Activated B cell treated with CpG ODN at 0.5 μM for 24 hours (primary cell): ENCODE results near the gene PDLIM3. TPM values are rescaled to one million over a fixed set of nuclear protein-coding genes. Genes with fewer than 3 reads are reported as not detected.

Experiments used
- ATAC-seq: fragments of 200-7000 bp; cut with Tn5 transposase; one replicate; pipeline ENCODE4 v1.10.0; 2021; ENCODE audit warnings: low read depth, mild to moderate bottlenecking, moderate library complexity
- CTCF ChIA-PET: fragments of 350-600 bp; sonication (Branson Sonifier 250); formaldehyde crosslinking; loops from one replicate; lab custom pipeline; 2021; ENCODE audit warnings: antibody characterized with exemption; lab: Charles Lee
- POLR2A ChIA-PET: fragments of 350-600 bp; sonication (Branson Sonifier 250); formaldehyde crosslinking; loops from one replicate; lab custom pipeline; 2021; ENCODE audit warnings: antibody characterized with exemption; lab: Charles Lee
- DNase-seq: peaks from one replicate; pipeline ENCODE4 v3.0.0; 2022
- H3K27ac Mint-ChIP-seq: one replicate; pipeline ENCODE4 v1.8.0; 2020; ENCODE audit warnings: mixed read lengths
- H3K27me3 Mint-ChIP-seq: one replicate; pipeline ENCODE4 v1.8.0; 2021; ENCODE audit warnings: mixed read lengths
- H3K36me3 Mint-ChIP-seq: one replicate; pipeline ENCODE4 v1.8.0; 2021; ENCODE audit warnings: low read depth, mixed read lengths
- H3K4me1 Mint-ChIP-seq: one replicate; pipeline ENCODE4 v1.8.0; 2021; ENCODE audit warnings: mixed read lengths
- H3K4me3 Mint-ChIP-seq: one replicate; pipeline ENCODE4 v1.8.0; 2020; ENCODE audit warnings: mild to moderate bottlenecking, mixed read lengths
- H3K9me3 Mint-ChIP-seq: one replicate; pipeline ENCODE4 v1.8.0; 2020; ENCODE audit warnings: mixed read lengths
- intact Hi-C: fragments of 100-400 bp; cut with micrococcal nuclease; formaldehyde crosslinking; loops from one replicate; pipeline ENCODE4 v1.15.1; 2024
- total RNA-seq: library from RNA; stranded (reverse); gene quantifications from 2 replicates; pipeline ENCODE4 v1.2.3, GENCODE V29; 2022
- TF ChIP-seq, protein P1 (sequence below): fragments of 200-600 bp; IDR thresholded peaks from one replicate; pipeline ENCODE4 v1.8.0; 2022; ENCODE audit warnings: antibody characterized with exemption, mild to moderate bottlenecking

Gene PDLIM3
- total RNA-seq, 1 donor from 2014 or later, result 0.20 TPM

DNA sequence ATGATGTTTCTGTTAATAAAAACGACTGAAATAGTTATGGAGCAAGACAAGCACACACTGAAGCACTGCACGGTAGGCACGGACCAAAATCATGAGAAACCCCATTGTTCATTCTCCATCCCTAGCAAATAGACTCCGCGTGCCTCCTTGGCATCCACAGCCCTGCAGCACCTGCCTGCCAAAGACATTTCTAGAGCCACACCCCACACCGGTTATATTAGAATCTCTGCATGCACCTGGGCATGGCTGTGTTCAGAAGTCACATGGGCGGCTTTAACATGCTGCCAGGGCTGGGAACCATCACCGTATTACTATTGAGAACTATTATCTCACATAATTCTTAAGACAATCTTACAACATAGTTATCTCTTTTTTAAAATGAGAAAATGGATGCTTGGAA lies 5.9 kb downstream of the PDLIM3 start:
- intact Hi-C loops, result no loop called here
- Mint-ChIP-seq H3K27me3 (peaks cover 43% of the 10 kb centered on the region), H3K4me3 (no peak overlapping the region), H3K36me3 (no peaks in the 10 kb centered on the region), H3K27ac (no peak overlapping the region), H3K4me1 (no peaks in the 10 kb centered on the region), H3K9me3 (peaks cover 10% of the 10 kb centered on the region)
- CTCF ChIA-PET, result no interaction called here
- TF ChIP-seq, protein P1, sequence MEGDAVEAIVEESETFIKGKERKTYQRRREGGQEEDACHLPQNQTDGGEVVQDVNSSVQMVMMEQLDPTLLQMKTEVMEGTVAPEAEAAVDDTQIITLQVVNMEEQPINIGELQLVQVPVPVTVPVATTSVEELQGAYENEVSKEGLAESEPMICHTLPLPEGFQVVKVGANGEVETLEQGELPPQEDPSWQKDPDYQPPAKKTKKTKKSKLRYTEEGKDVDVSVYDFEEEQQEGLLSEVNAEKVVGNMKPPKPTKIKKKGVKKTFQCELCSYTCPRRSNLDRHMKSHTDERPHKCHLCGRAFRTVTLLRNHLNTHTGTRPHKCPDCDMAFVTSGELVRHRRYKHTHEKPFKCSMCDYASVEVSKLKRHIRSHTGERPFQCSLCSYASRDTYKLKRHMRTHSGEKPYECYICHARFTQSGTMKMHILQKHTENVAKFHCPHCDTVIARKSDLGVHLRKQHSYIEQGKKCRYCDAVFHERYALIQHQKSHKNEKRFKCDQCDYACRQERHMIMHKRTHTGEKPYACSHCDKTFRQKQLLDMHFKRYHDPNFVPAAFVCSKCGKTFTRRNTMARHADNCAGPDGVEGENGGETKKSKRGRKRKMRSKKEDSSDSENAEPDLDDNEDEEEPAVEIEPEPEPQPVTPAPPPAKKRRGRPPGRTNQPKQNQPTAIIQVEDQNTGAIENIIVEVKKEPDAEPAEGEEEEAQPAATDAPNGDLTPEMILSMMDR, result no peak
- DNase-seq (no peak), ATAC-seq (no peak)
- POLR2A ChIA-PET, result no interaction called here

DNA sequence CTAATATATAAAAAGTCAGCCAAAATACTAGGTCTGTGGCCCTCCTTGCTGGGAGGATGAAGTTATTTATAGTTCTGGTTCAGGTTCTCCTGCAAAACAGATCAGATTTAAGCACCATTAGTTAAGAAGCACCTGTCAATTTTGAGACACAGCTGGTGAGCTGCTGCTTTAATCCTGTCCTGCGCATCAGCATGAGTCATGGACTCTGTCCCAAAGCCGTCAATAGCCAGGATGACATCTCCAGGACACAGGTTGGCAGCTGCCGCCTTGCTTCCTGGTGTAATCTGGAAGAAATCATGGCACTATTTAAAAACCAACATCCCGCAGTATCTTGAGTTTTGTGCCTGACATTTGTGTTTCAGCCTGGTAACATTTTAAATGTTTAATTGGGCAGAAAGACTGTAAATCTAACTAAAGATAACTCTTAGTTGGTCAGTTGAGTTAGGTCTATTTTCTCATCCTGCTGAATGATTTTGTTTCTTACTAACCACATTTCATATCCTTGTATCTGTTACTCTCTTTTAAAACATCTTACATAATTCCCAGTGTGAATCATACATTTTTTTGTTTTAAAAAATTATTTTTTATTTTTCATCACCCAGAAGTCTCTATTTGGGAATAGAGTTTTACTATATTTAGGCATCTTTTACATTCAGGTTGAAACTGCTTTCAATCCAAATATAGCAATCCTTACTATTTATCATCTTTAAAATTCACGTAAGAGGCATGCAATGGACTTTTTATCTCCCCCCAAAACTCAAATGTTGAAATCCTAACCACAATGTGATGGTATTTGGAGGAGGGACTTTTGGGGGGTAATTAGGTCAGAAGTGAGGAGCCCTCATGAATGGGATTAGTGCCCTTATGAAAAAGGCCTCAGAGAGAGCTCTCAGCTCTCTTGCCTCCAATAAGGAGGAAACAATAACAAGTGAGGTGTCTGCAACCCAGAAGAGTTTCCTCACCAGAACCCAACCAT lies 10.1 kb downstream of the PDLIM3 start:
- H3K27ac Mint-ChIP-seq, result no peak overlapping the region
- no peaks in the 10 kb centered on the region for H3K36me3 Mint-ChIP-seq
- H3K4me1 Mint-ChIP-seq, result no peaks in the 10 kb centered on the region
- TF ChIP-seq, protein P1, result no peak
- DNase-seq (no peak), ATAC-seq (no peak)
- ChIA-PET CTCF (no interaction called here), POLR2A (no interaction called here)
- H3K9me3 Mint-ChIP-seq, result peaks cover 10% of the 10 kb centered on the region
- intact Hi-C loops, result no loop called here
- H3K4me3 Mint-ChIP-seq, result no peak overlapping the region
- H3K27me3 Mint-ChIP-seq, result peaks cover 28% of the 10 kb centered on the region

DNA sequence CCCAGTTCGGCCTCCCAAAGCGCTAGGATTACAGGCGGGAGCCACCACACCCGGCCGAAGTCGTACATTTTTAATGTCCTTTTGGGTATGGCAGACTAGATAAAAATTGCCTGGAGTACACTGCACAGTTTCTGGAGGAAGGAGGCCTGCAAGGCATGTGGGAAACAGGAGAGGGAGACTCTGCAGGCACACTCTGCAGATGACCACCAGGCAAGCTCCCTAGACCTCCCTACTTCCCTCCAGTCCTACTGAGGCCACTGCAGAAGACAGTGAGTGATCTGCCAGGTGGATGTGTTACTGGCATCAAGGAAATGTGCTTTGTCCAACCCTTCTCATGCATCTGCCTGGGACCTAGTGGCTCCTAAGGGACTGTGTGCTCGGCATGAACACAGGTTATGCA lies 11.4 kb downstream of the PDLIM3 start:
- no peak overlapping the region for H3K27ac Mint-ChIP-seq
- H3K9me3 Mint-ChIP-seq, result peaks cover 10% of the 10 kb centered on the region
- H3K36me3 Mint-ChIP-seq, result no peaks in the 10 kb centered on the region
- TF ChIP-seq, protein P1, result no peak
- ChIA-PET CTCF (no interaction called here), POLR2A (no interaction called here)
- no peaks in the 10 kb centered on the region for H3K4me1 Mint-ChIP-seq
- intact Hi-C loops, result no loop called here
- no peak for DNase-seq
- ATAC-seq, result no peak
- H3K27me3 Mint-ChIP-seq, result peaks cover 22% of the 10 kb centered on the region
- no peak overlapping the region for H3K4me3 Mint-ChIP-seq

DNA sequence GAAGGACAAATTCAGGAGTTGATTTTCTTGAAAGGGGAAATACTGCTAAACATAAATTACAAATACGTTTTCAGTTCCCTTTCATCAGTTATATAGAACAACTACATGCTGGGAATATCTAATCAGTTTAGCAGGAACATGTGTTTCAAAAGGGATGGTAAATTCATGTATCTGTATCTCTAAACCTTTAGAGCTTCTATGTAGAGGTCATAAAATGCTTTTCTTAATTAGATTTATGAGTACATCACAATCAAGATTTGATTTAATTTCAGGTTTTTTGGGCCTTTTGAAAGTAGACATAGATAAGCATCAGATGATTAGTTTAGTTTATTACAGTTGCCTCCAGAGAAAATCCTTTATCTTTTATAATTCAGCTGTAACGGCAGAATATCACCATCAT lies 12.9 kb downstream of the PDLIM3 start:
- Mint-ChIP-seq H3K36me3 (no peaks in the 10 kb centered on the region), H3K4me3 (no peak overlapping the region), H3K4me1 (no peaks in the 10 kb centered on the region), H3K27ac (no peak overlapping the region), H3K9me3 (peaks cover 10% of the 10 kb centered on the region), H3K27me3 (peaks cover 25% of the 10 kb centered on the region)
- intact Hi-C loops, result no loop called here
- no peak for DNase-seq
- TF ChIP-seq, protein P1, result no peak
- ChIA-PET CTCF (no interaction called here), POLR2A (no interaction called here)
- ATAC-seq, result no peak

DNA sequence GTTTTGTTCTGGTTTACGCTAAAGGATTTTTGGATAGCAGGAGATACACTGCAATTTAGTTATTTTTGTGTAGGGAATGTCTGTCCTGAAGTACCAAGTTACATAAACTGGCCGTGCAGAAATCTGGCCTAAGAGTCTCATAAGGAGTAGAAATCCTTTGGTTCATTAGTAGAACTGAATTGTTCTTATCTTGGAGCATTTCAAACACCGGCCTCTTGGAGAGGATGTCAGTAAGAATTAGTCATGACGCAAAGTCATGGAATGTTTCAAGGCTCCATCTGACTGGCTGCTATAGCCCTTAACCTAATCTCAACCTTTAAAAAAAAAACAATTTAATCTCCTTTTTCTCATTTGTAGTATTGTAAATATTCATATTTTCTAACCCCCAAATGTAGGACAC lies 15.2 kb downstream of the PDLIM3 start:
- peaks cover 18% of the 10 kb centered on the region for H3K27me3 Mint-ChIP-seq
- ChIA-PET POLR2A (no interaction called here), CTCF (no interaction called here)
- no peaks in the 10 kb centered on the region for H3K9me3 Mint-ChIP-seq
- no peak for ATAC-seq
- H3K27ac Mint-ChIP-seq, result no peak overlapping the region
- intact Hi-C loops, result no loop called here
- TF ChIP-seq, protein P1, result no peak
- no peaks in the 10 kb centered on the region for H3K36me3 Mint-ChIP-seq
- H3K4me3 Mint-ChIP-seq, result no peak overlapping the region
- no peaks in the 10 kb centered on the region for H3K4me1 Mint-ChIP-seq
- no peak for DNase-seq
